IMR-90 (cell line): ENCODE results near the gene MGAT4C. TPM values are rescaled to one million over a fixed set of nuclear protein-coding genes. Genes with fewer than 3 reads are reported as not detected.

Experiments used
- ATAC-seq: fragments of 200-7000 bp; cut with Tn5 transposase; 2 replicates; pipeline ENCODE4 v1.9.1; 2020; ENCODE audit warnings: low read depth, mild to moderate bottlenecking, moderate library complexity
- BruUV-seq: library from RNA; stranded (reverse); fragments of 400-500 nt; replicated peaks from 2 replicates; lab custom pipeline; 2021; lab: Mats Ljungman, UMichigan
- CTCF ChIA-PET: fragments of 300-600 bp; formaldehyde crosslinking; extraction: SDS; loops from one replicate; lab custom pipeline; 2021; ENCODE audit warnings: antibody characterized with exemption; lab: Yijun Ruan, JAX
- POLR2A ChIA-PET: fragments of 300-600 bp; sonication (Branson Sonifier 250); formaldehyde crosslinking; loops from one replicate; lab custom pipeline; 2022; ENCODE audit warnings: antibody characterized with exemption; ENCODE audit not compliant: unreplicated experiment; lab: Charles Lee
- DNase-seq: peaks from one replicate; pipeline ENCODE4 v3.0.0; 2013
- H2AFZ ChIP-seq: replicated peaks from 2 replicates; pipeline ENCODE3; 2013; ENCODE audit warnings: low read length, mild to moderate bottlenecking; ENCODE audit not compliant: poor library complexity
- H2AK5ac ChIP-seq: 2 replicates; pipeline ENCODE4 v1.6.1; 2013; ENCODE audit warnings: low read depth, low read length, inconsistent platforms
- H2AK9ac ChIP-seq: replicated peaks from 2 replicates; pipeline ENCODE3; 2013; ENCODE audit warnings: mild to moderate bottlenecking, low read depth, low read length, moderate library complexity; ENCODE audit not compliant: poor library complexity
- H2BK120ac ChIP-seq: 2 replicates; pipeline ENCODE4 v1.6.1; 2013; ENCODE audit warnings: low read depth, low read length, inconsistent platforms
- H2BK15ac ChIP-seq: 3 replicates; pipeline ENCODE4 v1.6.1; 2013; ENCODE audit warnings: low read depth, low read length, inconsistent platforms
- H2BK20ac ChIP-seq: 2 replicates; pipeline ENCODE4 v1.6.1; 2013; ENCODE audit warnings: low read depth, mild to moderate bottlenecking, inconsistent platforms, low read length, moderate library complexity
- H2BK5ac ChIP-seq: 2 replicates; pipeline ENCODE4 v1.6.1; 2013; ENCODE audit warnings: mild to moderate bottlenecking, low read depth, low read length, inconsistent platforms; ENCODE audit not compliant: poor library complexity, severe bottlenecking
- H3K14ac ChIP-seq: replicated peaks from 2 replicates; pipeline ENCODE4 v1.6.1; 2013; ENCODE audit warnings: low read depth, low read length, inconsistent platforms
- H3K18ac ChIP-seq: 2 replicates; pipeline ENCODE4 v1.6.1; 2013; ENCODE audit warnings: low read depth, low read length, control low read depth
- H3K23ac ChIP-seq: 2 replicates; pipeline ENCODE4 v1.6.1; 2013; ENCODE audit warnings: low read depth, low read length, inconsistent platforms
- H3K27ac ChIP-seq: 2 replicates; pipeline ENCODE4 v1.5.1; 2013; ENCODE audit warnings: mild to moderate bottlenecking, control low read depth, low read length; ENCODE audit not compliant: insufficient read depth
- H3K27me3 ChIP-seq: 2 replicates; pipeline ENCODE4 v1.6.1; 2013; ENCODE audit warnings: low read length; ENCODE audit not compliant: control insufficient read depth, insufficient read depth
- H3K36me3 ChIP-seq: 2 replicates; pipeline ENCODE4 v1.6.1; 2013; ENCODE audit warnings: low read length, mixed read lengths; ENCODE audit not compliant: control insufficient read depth, insufficient read depth
- H3K4ac ChIP-seq: 2 replicates; pipeline ENCODE4 v1.6.1; 2013; ENCODE audit warnings: low read depth, low read length, inconsistent platforms
- H3K4me1 ChIP-seq: 2 replicates; pipeline ENCODE4 v1.6.1; 2013; ENCODE audit warnings: low read length, mixed read lengths; ENCODE audit not compliant: control insufficient read depth, insufficient read depth
- H3K4me2 ChIP-seq: 2 replicates; pipeline ENCODE4 v1.6.1; 2013; ENCODE audit warnings: low read depth, mild to moderate bottlenecking, control low read depth, low read length, moderate library complexity
- H3K4me3 ChIP-seq: 2 replicates; pipeline ENCODE4 v1.5.1; 2013; ENCODE audit warnings: low read depth, mild to moderate bottlenecking, control low read depth, low read length, moderate library complexity; ENCODE audit not compliant: insufficient read depth
- H3K56ac ChIP-seq: 2 replicates; pipeline ENCODE4 v1.6.1; 2013; ENCODE audit warnings: low read length, inconsistent platforms; ENCODE audit not compliant: insufficient read depth; ENCODE audit errors: extremely low read depth
- H3K79me1 ChIP-seq, 2 experiments: 2 replicates each; pipeline ENCODE4 v1.6.1; 2013; ENCODE audit warnings: low read length in 2 of 2, inconsistent platforms in 1 of 2, low read depth in 1 of 2
- H3K9ac ChIP-seq: 2 replicates; pipeline ENCODE4 v1.6.1; 2013; ENCODE audit warnings: low read depth, low read length, control low read depth
- H3K9me1 ChIP-seq: 2 replicates; pipeline ENCODE4 v1.6.1; 2013; ENCODE audit warnings: low read length, inconsistent platforms; ENCODE audit not compliant: insufficient read depth
- H3K9me3 ChIP-seq: 2 replicates; pipeline ENCODE4 v1.6.1; 2013; ENCODE audit warnings: low read length; ENCODE audit not compliant: control insufficient read depth, insufficient read depth
- H4K20me1 ChIP-seq: 2 replicates; pipeline ENCODE4 v1.6.1; 2013; ENCODE audit warnings: low read length, inconsistent platforms; ENCODE audit not compliant: insufficient read depth
- H4K5ac ChIP-seq: 2 replicates; pipeline ENCODE4 v1.6.1; 2013; ENCODE audit warnings: mild to moderate bottlenecking, low read depth, low read length, control low read depth
- H4K8ac ChIP-seq, 2 experiments: 2 replicates each; pipeline ENCODE4 v1.6.1; 2013; ENCODE audit warnings: low read depth in 2 of 2, low read length in 2 of 2, control low read depth in 1 of 2, inconsistent platforms in 1 of 2
- H4K91ac ChIP-seq: 2 replicates; pipeline ENCODE4 v1.6.1; 2013; ENCODE audit warnings: low read depth, low read length, inconsistent platforms; ENCODE audit not compliant: insufficient read depth
- CHD1 ChIP-seq: IDR thresholded peaks from 2 replicates; pipeline ENCODE4 v1.6.1; 2012; ENCODE audit warnings: low read depth, low read length, improper control_type of control experiment
- ELK1 ChIP-seq: fragments of 150-350 bp; IDR thresholded peaks from 2 replicates; pipeline ENCODE4 v1.6.1; 2016; ENCODE audit warnings: low read depth, mild to moderate bottlenecking, low read length, moderate library complexity, borderline replicate concordance
- MAFK ChIP-seq: IDR thresholded peaks from 2 replicates; pipeline ENCODE4 v1.6.1; 2012; ENCODE audit warnings: low read depth, low read length, improper control_type of control experiment
- MAZ ChIP-seq: IDR thresholded peaks from 2 replicates; pipeline ENCODE4 v1.6.1; 2012; ENCODE audit warnings: low read depth, mild to moderate bottlenecking, low read length, improper control_type of control experiment, moderate library complexity, borderline replicate concordance
- WGBS, 2 experiments: methylation state at CpG; one replicate each; pipeline versions ENCODE4 v1.1.5 to v1.1.7; 2013; ENCODE audit warnings: missing lambda C conversion rate in 2 of 2; ENCODE audit not compliant: insufficient read length in 1 of 2; ENCODE audit errors: extremely low coverage in 2 of 2; 5-methylcytosine and 5-hydroxymethylcytosine counted together
- dilution Hi-C: fragments of 300-500 bp; cut with HindIII; formaldehyde crosslinking; loops from one replicate; pipeline ENCODE4 v1.14.3; 2018; ENCODE audit warnings: low sequenced_read_pairs; ENCODE audit not compliant: unreplicated experiment
- in situ Hi-C: fragments of 300-500 bp; cut with MboI; formaldehyde crosslinking; loops from 3 replicates; pipeline ENCODE4 v1.14.3; 2019; ENCODE audit warnings: low sequenced_read_pairs, inconsistent platforms, mixed read lengths
- intact Hi-C: fragments of 100-400 bp; cut with micrococcal nuclease; formaldehyde crosslinking; loops from 2 replicates; pipeline ENCODE4 v1.10.0; 2022
- polyA plus RNA-seq, 3 experiments: library from polyadenylated mRNA; depleted of rRNA; stranded (reverse); fragments of >200 nt; gene quantifications; 2 replicates each; pipeline ENCODE4 v1.2.3, GENCODE V29; 2012; ENCODE audit warnings: low replicate concordance in 1 of 3
- total RNA-seq: library from RNA; depleted of rRNA; stranded (reverse); fragments of >200 nt; gene quantifications from 2 replicates; pipeline ENCODE4 v1.2.3, GENCODE V29; 2012

Gene MGAT4C
- total and polyA plus RNA-seq, 2 of the 4 experiments (the other 2 are of a cell fraction) = not detected

- Histone ChIP-seq H3K79me1 (no peaks in the 10 kb centered on the region), H2BK5ac (no peak overlapping the region), H3K27ac (no peak overlapping the region), H2AK5ac (no peak overlapping the region), H2AK9ac (no peak overlapping the region), H2AFZ (no peak overlapping the region), H3K14ac (no peak overlapping the region), H4K8ac (no peak overlapping the region), H3K9ac (no peak overlapping the region), H3K9me1 (no peaks in the 10 kb centered on the region), H4K5ac (no peak overlapping the region), H3K23ac (no peak overlapping the region), H3K18ac (no peak overlapping the region), H3K36me3 (no peaks in the 10 kb centered on the region), H3K9me3 (no peaks in the 10 kb centered on the region), H3K4ac (no peak overlapping the region), H2BK20ac (no peak overlapping the region), H2BK120ac (no peak overlapping the region), H4K20me1 (no peaks in the 10 kb centered on the region), H3K4me1 (no peaks in the 10 kb centered on the region), H3K27me3 (no peaks in the 10 kb centered on the region), H3K4me3 (no peak overlapping the region), H3K4me2 (no peak overlapping the region), H4K91ac (no peak overlapping the region), H2BK15ac (no peak overlapping the region), H3K56ac (no peak overlapping the region)
- ChIA-PET POLR2A (no interaction called here), CTCF (no interaction called here)
- DNase-seq (no peak), ATAC-seq (no peak)
- in situ Hi-C loops (no loop called here), dilution Hi-C loops (no loop called here), intact Hi-C loops (no loop called here)
- TF ChIP-seq MAFK = peak; percentile 47; the same call in 1 of the 2 replicates
- no peak for TF ChIP-seq ELK1
- TF ChIP-seq MAZ = no peak
- no peak for TF ChIP-seq CHD1
- 40% methylated on average over 1 of the region's 2 CpGs; no CpG with 5 or more reads in 1 of the 2 experiments for WGBS, 2 experiments
- no TSS peak for BruUV-seq
Observed at GRCh38 chr12:86172913-86173443, 83.2 kb downstream of the MGAT4C start.
